Measurements from ENCODE around the gene GLS.

- no peak for TF ChIP-seq CTCF (conservative IDR thresholded peaks at IDR 0.05; ENCODE audit: low read length)
- no peak for TF ChIP-seq EZH2phosphoT487 (IDR thresholded peaks at IDR 0.05; ENCODE audit: borderline replicate concordance)
Observed at GRCh38 chr2:190837420-190837819, 43.2 kb upstream of the GLS start.

All from Loucy (cell line).